Gastrocnemius medialis (tissue), 4 donors: ENCODE measurements around the gene GPR132.

Source experiments
- CTCF ChIP-seq, 5 experiments: fragments of 450-650 bp in 3 of 5; fragments of 200-600 bp in 2 of 5; sonication (generic) in 2 of 5; IDR thresholded peaks in 4 of 5; conservative IDR thresholded peaks in 1 of 5; 1 replicate in 4 of 5; 2 replicates in 1 of 5; pipeline ENCODE4 v1.5.1; 2016 to 2019; ENCODE audit warnings: antibody characterized with exemption in 5 of 5, mild to moderate bottlenecking in 3 of 5, moderate library complexity in 3 of 5
- POLR2A ChIP-seq, 2 donors: fragments of 450-650 bp; IDR thresholded peaks; one replicate each; pipeline ENCODE4 v1.6.1; 2017; ENCODE audit warnings: antibody characterized with exemption in 2 of 2, mild to moderate bottlenecking in 2 of 2, moderate library complexity in 2 of 2

DNA sequence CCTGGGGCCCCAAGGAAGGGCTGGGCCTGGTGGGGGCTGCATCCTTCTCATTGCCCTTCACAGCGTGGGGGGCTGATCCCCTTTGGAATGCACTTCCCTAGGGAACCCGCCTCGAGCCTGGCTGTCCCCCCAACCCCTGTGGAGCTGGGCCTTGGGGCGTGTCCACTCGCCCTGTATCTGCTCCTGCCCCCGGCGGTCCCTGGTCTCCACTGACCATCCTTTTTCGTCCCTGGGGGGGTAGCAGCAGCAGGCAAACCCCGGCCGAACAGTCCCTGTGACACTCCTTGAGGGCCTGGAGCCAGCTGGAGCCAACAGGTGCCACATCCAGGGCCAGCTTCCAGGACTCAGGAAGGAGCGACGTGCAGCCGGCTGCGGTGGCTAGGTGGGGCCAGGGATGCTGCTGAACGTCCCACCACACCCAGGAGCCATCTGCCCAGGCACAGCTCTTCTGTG is 9.4 kb upstream of the GPR132 start:
- TF ChIP-seq CTCF (IDR thresholded peaks at IDR 0.05 in 4 of 5, conservative IDR thresholded peaks at IDR 0.05 in 1 of 5) (no peak), POLR2A (IDR thresholded peaks at IDR 0.05) (no peak)
